CD4-positive, alpha-beta T cell (primary cell): ENCODE measurements around the gene CAPZB. TPM values are rescaled to one million over a fixed set of nuclear protein-coding genes. Genes with fewer than 3 reads are reported as not detected.

Experiments used
- ATAC-seq: fragments of 200-7000 bp; cut with Tn5 transposase; one replicate; pipeline ENCODE4 v1.10.0; 2022; ENCODE audit warnings: mild to moderate bottlenecking; ENCODE audit not compliant: poor library complexity
- CTCF ChIA-PET: fragments of 350-600 bp; sonication (Branson Sonifier 250); formaldehyde crosslinking; loops from one replicate; lab custom pipeline; 2021; ENCODE audit warnings: antibody characterized with exemption, inconsistent platforms; lab: Charles Lee
- POLR2A ChIA-PET: fragments of 350-600 bp; sonication (Branson Sonifier 250); formaldehyde crosslinking; loops from one replicate; lab custom pipeline; 2021; ENCODE audit warnings: antibody characterized with exemption, inconsistent platforms; lab: Charles Lee
- DNase-seq, 14 experiments: peaks; one replicate each; pipeline ENCODE4 v3.0.0-alpha.2; 2013 to 2020; ENCODE audit warnings: mixed read lengths in 2 of 14
- H3K27ac ChIP-seq, 2 donors: one replicate each; pipeline versions ENCODE4 v1.5.1 to v1.7.0; 2013; ENCODE audit warnings: low read length in 2 of 2, low read depth in 1 of 2, mild to moderate bottlenecking in 1 of 2
- H3K27me3 ChIP-seq, 2 experiments: 1 replicate in 1 of 2; 2 replicates in 1 of 2; pipeline versions ENCODE4 v1.6.1 to v1.7.0; 2013; ENCODE audit warnings: low read length in 2 of 2, control low read depth in 1 of 2, mild to moderate bottlenecking in 1 of 2, moderate library complexity in 1 of 2; ENCODE audit not compliant: insufficient read depth in 2 of 2, control insufficient read depth in 1 of 2
- H3K36me3 ChIP-seq: one replicate; pipeline ENCODE4 v1.6.1; 2013; ENCODE audit warnings: low read length, control low read depth; ENCODE audit not compliant: insufficient read depth
- H3K4me1 ChIP-seq: one replicate; pipeline ENCODE4 v1.6.1; 2013; ENCODE audit warnings: low read length, control low read depth; ENCODE audit not compliant: insufficient read depth
- H3K4me3 ChIP-seq: one replicate; pipeline ENCODE4 v1.5.1; 2013; ENCODE audit warnings: mild to moderate bottlenecking, low read length, moderate library complexity
- H3K9me3 ChIP-seq, 2 experiments: 1 replicate in 1 of 2; 2 replicates in 1 of 2; pipeline versions ENCODE4 v1.6.1 to v1.7.0; 2013; ENCODE audit warnings: low read length in 2 of 2, mild to moderate bottlenecking in 2 of 2, control low read depth in 1 of 2, moderate library complexity in 1 of 2; ENCODE audit not compliant: control insufficient read depth in 1 of 2, insufficient read depth in 1 of 2
- H3K27ac Mint-ChIP-seq: one replicate; pipeline ENCODE4 v1.8.0; 2020; ENCODE audit warnings: mixed read lengths
- H3K27me3 Mint-ChIP-seq: one replicate; pipeline ENCODE4 v1.8.0; 2021; ENCODE audit warnings: mixed read lengths
- H3K36me3 Mint-ChIP-seq: one replicate; pipeline ENCODE4 v1.8.0; 2021; ENCODE audit warnings: low read depth, mixed read lengths
- H3K4me1 Mint-ChIP-seq: one replicate; pipeline ENCODE4 v1.8.0; 2021; ENCODE audit warnings: low read depth, mixed read lengths
- H3K4me3 Mint-ChIP-seq: one replicate; pipeline ENCODE4 v1.8.0; 2020; ENCODE audit warnings: mild to moderate bottlenecking, mixed read lengths
- H3K9me3 Mint-ChIP-seq: one replicate; pipeline ENCODE4 v1.8.0; 2020; ENCODE audit warnings: mixed read lengths
- CTCF ChIP-seq: fragments of 200-600 bp; IDR thresholded peaks from one replicate; pipeline ENCODE4 v1.8.0; 2022; ENCODE audit warnings: antibody characterized with exemption, mild to moderate bottlenecking
- intact Hi-C, 2 experiments: fragments of 100-400 bp; cut with DNase I in 1 of 2; cut with micrococcal nuclease in 1 of 2; formaldehyde crosslinking; loops; one replicate each; pipeline versions ENCODE4 v1.15.1 to v1.9.0; 2023 to 2025; cut with DNase I, micrococcal nuclease
- total RNA-seq, 174 experiments: library from RNA in 2 of 174; stranded (reverse) in 2 of 174; gene quantifications; one replicate each; pipeline ENCODE4 v1.2.3 and lab custom pipeline; 2021 to 2026

Gene CAPZB
- total RNA-seq, 2 experiments from 2014 or later, result 168 to 173 TPM

GRCh38 chr1:19371226-19372135, 113.9 kb downstream of the CAPZB start:
- ATAC-seq (no peak), DNase-seq (no peak)
- H3K36me3 Mint-ChIP-seq, result peaks cover 57% of the 10 kb centered on the region
- ChIA-PET POLR2A (no interaction called here), CTCF (no interaction called here)
- Histone ChIP-seq H3K4me3 (no peak overlapping the region), H3K9me3 (no peaks in the 10 kb centered on the region), H3K36me3 (peaks cover 59% of the 10 kb centered on the region), H3K4me1 (peaks cover 19% of the 10 kb centered on the region), H3K27ac (no peak overlapping the region), H3K27me3 (no peaks in the 10 kb centered on the region)
- intact Hi-C loops, result no loop called here
- peaks cover 32% of the 10 kb centered on the region for H3K4me1 Mint-ChIP-seq
- no peak for TF ChIP-seq CTCF
- H3K27ac Mint-ChIP-seq, result peak overlapping the region; percentile 47
- H3K27me3 Mint-ChIP-seq, result no peaks in the 10 kb centered on the region
- no peaks in the 10 kb centered on the region for H3K9me3 Mint-ChIP-seq
- no peak overlapping the region for H3K4me3 Mint-ChIP-seq

- CTCF ChIA-PET, result no interaction called here
- no peak for TF ChIP-seq CTCF
- Mint-ChIP-seq H3K27me3 (no peaks in the 10 kb centered on the region), H3K36me3 (peaks cover 57% of the 10 kb centered on the region), H3K9me3 (no peaks in the 10 kb centered on the region), H3K27ac (peak overlapping the region; percentile 24), H3K4me3 (peak overlapping the region; percentile 16), H3K4me1 (peaks cover 30% of the 10 kb centered on the region)
- Histone ChIP-seq H3K27ac (no peak overlapping the region), H3K4me3 (no peak overlapping the region), H3K36me3 (peaks cover 50% of the 10 kb centered on the region), H3K9me3 (no peaks in the 10 kb centered on the region), H3K4me1 (peaks cover 15% of the 10 kb centered on the region), H3K27me3 (no peaks in the 10 kb centered on the region)
- intact Hi-C loops, result no loop called here
- POLR2A ChIA-PET, result no interaction called here
- ATAC-seq (no peak), DNase-seq (no peak)
Measured at GRCh38 chr1:19370453-19371170, 114.7 kb downstream of the CAPZB start.

- ChIA-PET POLR2A (no interaction called here), CTCF (no interaction called here)
- ATAC-seq (no peak), DNase-seq (no peak)
- H3K36me3 ChIP-seq, result peaks cover 48% of the 10 kb centered on the region
- no peaks in the 10 kb centered on the region for H3K9me3 Mint-ChIP-seq
- no peaks in the 10 kb centered on the region for H3K9me3 ChIP-seq
- H3K4me1 Mint-ChIP-seq, result peaks cover 29% of the 10 kb centered on the region
- no peaks in the 10 kb centered on the region for H3K27me3 ChIP-seq
- TF ChIP-seq CTCF, result no peak
- intact Hi-C loops, result no loop called here
- H3K4me1 ChIP-seq, result peaks cover 15% of the 10 kb centered on the region
- H3K4me3 ChIP-seq, result no peak overlapping the region
- peaks cover 55% of the 10 kb centered on the region for H3K36me3 Mint-ChIP-seq
- H3K27ac ChIP-seq, result no peak overlapping the region
- H3K4me3 Mint-ChIP-seq, result no peak overlapping the region
- peak overlapping the region; percentile 24 for H3K27ac Mint-ChIP-seq
- H3K27me3 Mint-ChIP-seq, result no peaks in the 10 kb centered on the region
Measured at GRCh38 chr1:19369396-19370090, 115.8 kb downstream of the CAPZB start.
